IPS DF 6.9 (cell line): ENCODE data around the gene SLC22A3.
A peak's percentile ranks its signal among the peaks of the same experiment; 100 is the strongest.
"Not testable (repeated sequence)": the region's sequence is repeated elsewhere in the genome, so short reads cannot be mapped to it uniquely, and the experiment has no call there.

ENCODE experiments used
- DNase-seq: peaks from one replicate; pipeline ENCODE4 v3.0.0-alpha.2; 2013; ENCODE audit warnings: low read depth, low spot score
- H3K27ac ChIP-seq: one replicate; pipeline ENCODE4 v1.5.1; 2013; ENCODE audit warnings: low read length, control low read depth
- H3K27me3 ChIP-seq: 2 replicates; pipeline ENCODE4 v1.6.1; 2013; ENCODE audit warnings: mild to moderate bottlenecking, low read length; ENCODE audit not compliant: control insufficient read depth, insufficient read depth
- H3K36me3 ChIP-seq: 2 replicates; pipeline ENCODE4 v1.6.1; 2013; ENCODE audit warnings: low read length; ENCODE audit not compliant: control insufficient read depth, insufficient read depth
- H3K4me1 ChIP-seq: 2 replicates; pipeline ENCODE4 v1.6.1; 2013; ENCODE audit warnings: low read length; ENCODE audit not compliant: control insufficient read depth, insufficient read depth
- H3K4me3 ChIP-seq: 2 replicates; pipeline ENCODE4 v1.5.1; 2013; ENCODE audit warnings: mild to moderate bottlenecking, low read length
- H3K9me3 ChIP-seq: 2 replicates; pipeline ENCODE4 v1.6.1; 2013; ENCODE audit warnings: low read length, inconsistent platforms; ENCODE audit not compliant: control insufficient read depth, insufficient read depth
- WGBS: extraction: QIAGEN DNeasy Blood & Tissue Kit; methylation state at CpG from one replicate; pipeline ENCODE4 v1.1.7; 2013; ENCODE audit warnings: mixed read lengths, missing lambda C conversion rate; ENCODE audit not compliant: insufficient read length, insufficient coverage; 5-methylcytosine and 5-hydroxymethylcytosine counted together

SLC22A3 gene

GRCh38 chr6:160437775-160438174 is 89.6 kb downstream of the SLC22A3 start:
- WGBS = no CpG with 5 or more reads among the region's 4 CpGs
- Histone ChIP-seq H3K27me3 (no peaks in the 10 kb centered on the region), H3K9me3 (no peaks in the 10 kb centered on the region), H3K27ac (no peak overlapping the region), H3K4me3 (no peak overlapping the region), H3K36me3 (no peaks in the 10 kb centered on the region), H3K4me1 (no peaks in the 10 kb centered on the region)
- no peak for DNase-seq

GRCh38 chr6:160438481-160438880 is 90.3 kb downstream of the SLC22A3 start:
- no peaks in the 10 kb centered on the region for H3K36me3 ChIP-seq
- no peaks in the 10 kb centered on the region for H3K4me1 ChIP-seq
- no CpG with 5 or more reads among the region's 4 CpGs for WGBS
- no peaks in the 10 kb centered on the region for H3K27me3 ChIP-seq
- H3K4me3 ChIP-seq = no peak overlapping the region
- DNase-seq = no peak
- H3K9me3 ChIP-seq = no peaks in the 10 kb centered on the region
- H3K27ac ChIP-seq = no peak overlapping the region

GRCh38 chr6:160439751-160440150 is 91.6 kb downstream of the SLC22A3 start:
- Histone ChIP-seq H3K27me3 (no peaks in the 10 kb centered on the region), H3K9me3 (no peaks in the 10 kb centered on the region), H3K4me1 (no peaks in the 10 kb centered on the region), H3K4me3 (no peak overlapping the region), H3K36me3 (no peaks in the 10 kb centered on the region), H3K27ac (no peak overlapping the region)
- DNase-seq = no peak
- WGBS = no CpG with 5 or more reads among the region's 5 CpGs

- H3K4me3 ChIP-seq = no peak overlapping the region
- H3K27me3 ChIP-seq = no peaks in the 10 kb centered on the region
- H3K4me1 ChIP-seq = no peaks in the 10 kb centered on the region
- no CpG with 5 or more reads among the region's 5 CpGs for WGBS
- no peaks in the 10 kb centered on the region for H3K9me3 ChIP-seq
- H3K27ac ChIP-seq = no peak overlapping the region
- no peaks in the 10 kb centered on the region for H3K36me3 ChIP-seq
- DNase-seq = no peak
Measured at GRCh38 chr6:160442151-160442550, 94.0 kb downstream of the SLC22A3 start.

GRCh38 chr6:160445130-160445529 is 97.0 kb downstream of the SLC22A3 start:
- WGBS = no CpG with 5 or more reads among the region's 2 CpGs
- no peaks in the 10 kb centered on the region for H3K27me3 ChIP-seq

GRCh38 chr6:160447350-160447749 is 99.2 kb downstream of the SLC22A3 start:
- Histone ChIP-seq H3K36me3 (no peaks in the 10 kb centered on the region), H3K4me3 (no peak overlapping the region), H3K27ac (no peak overlapping the region), H3K27me3 (no peaks in the 10 kb centered on the region), H3K4me1 (no peaks in the 10 kb centered on the region), H3K9me3 (no peaks in the 10 kb centered on the region)
- no CpG with 5 or more reads among the region's 4 CpGs for WGBS
- DNase-seq = no peak

More at GRCh38 chr6:160445130-160445529, 97.0 kb downstream of the SLC22A3 start:
- no peaks in the 10 kb centered on the region for H3K4me1 ChIP-seq
- DNase-seq = no peak
- no peaks in the 10 kb centered on the region for H3K36me3 ChIP-seq
- H3K9me3 ChIP-seq = no peaks in the 10 kb centered on the region
- H3K27ac ChIP-seq = no peak overlapping the region
- H3K4me3 ChIP-seq = no peak overlapping the region

GRCh38 chr6:160449787-160450186 is 101.6 kb downstream of the SLC22A3 start:
- H3K27ac ChIP-seq, H3K27me3 ChIP-seq, H3K4me3 ChIP-seq, H3K4me1 ChIP-seq, H3K9me3 ChIP-seq, H3K36me3 ChIP-seq, DNase-seq: not testable (repeated sequence)
- no CpG with 5 or more reads among the region's 4 CpGs for WGBS

GRCh38 chr6:160450849-160451248 is 102.7 kb downstream of the SLC22A3 start:
- no peak overlapping the region for H3K4me3 ChIP-seq
- H3K9me3 ChIP-seq = no peaks in the 10 kb centered on the region
- no peaks in the 10 kb centered on the region for H3K36me3 ChIP-seq
- no peak for DNase-seq
- H3K27ac ChIP-seq = no peak overlapping the region
- no peaks in the 10 kb centered on the region for H3K4me1 ChIP-seq
- no CpG with 5 or more reads among the region's 5 CpGs for WGBS
- H3K27me3 ChIP-seq = no peaks in the 10 kb centered on the region

- no CpG with 5 or more reads among the region's 6 CpGs for WGBS
- no peaks in the 10 kb centered on the region for H3K27me3 ChIP-seq
- no peak overlapping the region for H3K4me3 ChIP-seq
- no peak for DNase-seq
- no peak overlapping the region for H3K27ac ChIP-seq
- H3K36me3 ChIP-seq = no peaks in the 10 kb centered on the region
- no peaks in the 10 kb centered on the region for H3K4me1 ChIP-seq
- H3K9me3 ChIP-seq = no peaks in the 10 kb centered on the region
Measured at GRCh38 chr6:160454303-160454702, 106.1 kb downstream of the SLC22A3 start.

- Histone ChIP-seq H3K4me3 (no peak overlapping the region), H3K9me3 (no peaks in the 10 kb centered on the region), H3K27ac (no peak overlapping the region), H3K4me1 (no peaks in the 10 kb centered on the region), H3K36me3 (no peaks in the 10 kb centered on the region), H3K27me3 (no peaks in the 10 kb centered on the region)
- no peak for DNase-seq
- no CpG with 5 or more reads among the region's 6 CpGs for WGBS
Measured at GRCh38 chr6:160455081-160455480, 106.9 kb downstream of the SLC22A3 start.

GRCh38 chr6:160455541-160456213 is 107.5 kb downstream of the SLC22A3 start:
- Histone ChIP-seq H3K4me3 (no peak overlapping the region), H3K9me3 (no peaks in the 10 kb centered on the region), H3K36me3 (no peaks in the 10 kb centered on the region), H3K4me1 (no peaks in the 10 kb centered on the region), H3K27me3 (no peaks in the 10 kb centered on the region), H3K27ac (no peak overlapping the region)
- peak; percentile 29 for DNase-seq
- WGBS = no CpG with 5 or more reads among the region's 11 CpGs
